Mucosa of descending colon (tissue), 3 donors: ENCODE results near the gene ST8SIA6. TPM values are rescaled to one million over a fixed set of nuclear protein-coding genes. Genes with fewer than 3 reads are reported as not detected.

Experiments
- ATAC-seq: fragments of 200-7000 bp; cut with Tn5 transposase; one replicate; pipeline ENCODE4 v1.9.1; 2020; ENCODE audit warnings: mild to moderate bottlenecking, moderate library complexity
- DNase-seq, 3 donors: peaks; one replicate each; pipeline ENCODE4 v3.0.0-alpha.2; 2020
- H3K36me3 ChIP-seq: fragments of 200-600 bp; one replicate; pipeline ENCODE4 v1.8.0; 2021; ENCODE audit warnings: low read depth, mild to moderate bottlenecking
- H3K4me1 ChIP-seq: fragments of 200-600 bp; one replicate; pipeline ENCODE4 v1.8.0; 2021; ENCODE audit warnings: low read depth, mild to moderate bottlenecking
- H3K4me3 ChIP-seq: fragments of 200-600 bp; one replicate; pipeline ENCODE4 v1.8.0; 2021; ENCODE audit warnings: mild to moderate bottlenecking
- H3K9me3 ChIP-seq: fragments of 200-600 bp; one replicate; pipeline ENCODE4 v1.8.0; 2021; ENCODE audit warnings: mild to moderate bottlenecking
- intact Hi-C, 2 donors: fragments of 100-400 bp; cut with DNase I in 1 of 2; cut with micrococcal nuclease in 1 of 2; formaldehyde crosslinking; loops; one replicate each; pipeline versions ENCODE4 v1.11.0 to v1.11.1; 2022; cut with DNase I, micrococcal nuclease
- total RNA-seq, 3 donors: library from RNA; stranded (reverse); fragmentation: NEBNext Ultra II Directional in 2 of 3; extraction: Animal tissue kit (Norgen Biotek cat#: 25700) in 2 of 3; gene quantifications; one replicate each; pipeline versions ENCODE4 v1.2.1 to v1.2.4, GENCODE V29; 2021 to 2023
- TF ChIP-seq, protein P1 (sequence below): fragments of 200-600 bp; IDR thresholded peaks from one replicate; pipeline ENCODE4 v1.8.0; 2022; ENCODE audit warnings: antibody characterized with exemption, mild to moderate bottlenecking
- donor health status: DM: no; HTN: no; CAD: no; lungs with moderate emphysema.
- donor health status: DM: no; HTN: no; CAD: no.
- donor health status: DM: no; HTN: yes; CAD: no.

The ST8SIA6 gene
- total RNA-seq, 3 donors from 2014 or later, result 1.6 to 4.2 (median 2.2) TPM

DNA sequence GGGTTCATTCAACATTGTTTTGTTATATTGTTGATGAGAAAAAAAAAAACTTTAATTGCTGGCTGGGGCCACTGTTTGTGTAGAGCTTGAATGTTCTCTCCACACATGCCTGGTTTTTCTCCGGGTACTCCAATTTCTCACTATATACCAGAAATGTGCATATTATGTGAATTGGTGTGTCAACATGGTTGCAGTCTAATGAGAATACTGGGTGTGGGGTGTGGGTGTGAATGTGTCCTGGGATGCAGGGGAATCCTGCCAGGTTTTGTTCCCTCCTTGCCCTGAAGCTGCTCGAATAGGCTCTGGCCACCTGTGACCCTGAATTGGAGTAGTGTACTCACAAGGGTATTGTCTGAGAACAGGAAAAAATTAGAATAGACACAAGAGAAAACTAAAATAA, 145.0 kb downstream of the ST8SIA6 start:
- no peaks in the 10 kb centered on the region for H3K36me3 ChIP-seq
- no peaks in the 10 kb centered on the region for H3K9me3 ChIP-seq
- no peak overlapping the region for H3K4me3 ChIP-seq
- ATAC-seq (no peak), DNase-seq (no peak)
- no peaks in the 10 kb centered on the region for H3K4me1 ChIP-seq
- intact Hi-C loops, result no loop called here
- TF ChIP-seq, protein P1, sequence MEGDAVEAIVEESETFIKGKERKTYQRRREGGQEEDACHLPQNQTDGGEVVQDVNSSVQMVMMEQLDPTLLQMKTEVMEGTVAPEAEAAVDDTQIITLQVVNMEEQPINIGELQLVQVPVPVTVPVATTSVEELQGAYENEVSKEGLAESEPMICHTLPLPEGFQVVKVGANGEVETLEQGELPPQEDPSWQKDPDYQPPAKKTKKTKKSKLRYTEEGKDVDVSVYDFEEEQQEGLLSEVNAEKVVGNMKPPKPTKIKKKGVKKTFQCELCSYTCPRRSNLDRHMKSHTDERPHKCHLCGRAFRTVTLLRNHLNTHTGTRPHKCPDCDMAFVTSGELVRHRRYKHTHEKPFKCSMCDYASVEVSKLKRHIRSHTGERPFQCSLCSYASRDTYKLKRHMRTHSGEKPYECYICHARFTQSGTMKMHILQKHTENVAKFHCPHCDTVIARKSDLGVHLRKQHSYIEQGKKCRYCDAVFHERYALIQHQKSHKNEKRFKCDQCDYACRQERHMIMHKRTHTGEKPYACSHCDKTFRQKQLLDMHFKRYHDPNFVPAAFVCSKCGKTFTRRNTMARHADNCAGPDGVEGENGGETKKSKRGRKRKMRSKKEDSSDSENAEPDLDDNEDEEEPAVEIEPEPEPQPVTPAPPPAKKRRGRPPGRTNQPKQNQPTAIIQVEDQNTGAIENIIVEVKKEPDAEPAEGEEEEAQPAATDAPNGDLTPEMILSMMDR, result no peak

DNA sequence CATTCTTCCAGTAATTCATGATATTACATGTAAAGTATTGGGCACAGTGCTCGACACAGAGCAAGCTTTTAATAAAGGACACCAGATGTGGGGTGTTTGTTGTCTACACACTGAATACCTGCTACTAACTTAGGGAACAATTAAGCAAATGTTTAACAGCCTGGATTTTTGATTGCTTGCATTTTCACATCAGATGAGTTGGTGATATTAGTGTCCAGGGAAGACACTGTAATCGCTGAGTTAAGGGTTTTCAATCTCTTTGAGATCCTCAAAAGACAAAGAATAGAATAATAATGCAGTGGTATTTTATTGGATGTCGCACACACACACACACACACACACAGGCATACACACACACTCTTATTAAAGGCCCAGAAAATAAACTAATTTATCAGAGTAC, 147.3 kb downstream of the ST8SIA6 start:
- Histone ChIP-seq H3K9me3 (no peaks in the 10 kb centered on the region), H3K4me1 (no peaks in the 10 kb centered on the region), H3K36me3 (no peaks in the 10 kb centered on the region), H3K4me3 (no peak overlapping the region)
- TF ChIP-seq, protein P1, result no peak
- DNase-seq (no peak), ATAC-seq (no peak)
- intact Hi-C loops, result no loop called here

DNA sequence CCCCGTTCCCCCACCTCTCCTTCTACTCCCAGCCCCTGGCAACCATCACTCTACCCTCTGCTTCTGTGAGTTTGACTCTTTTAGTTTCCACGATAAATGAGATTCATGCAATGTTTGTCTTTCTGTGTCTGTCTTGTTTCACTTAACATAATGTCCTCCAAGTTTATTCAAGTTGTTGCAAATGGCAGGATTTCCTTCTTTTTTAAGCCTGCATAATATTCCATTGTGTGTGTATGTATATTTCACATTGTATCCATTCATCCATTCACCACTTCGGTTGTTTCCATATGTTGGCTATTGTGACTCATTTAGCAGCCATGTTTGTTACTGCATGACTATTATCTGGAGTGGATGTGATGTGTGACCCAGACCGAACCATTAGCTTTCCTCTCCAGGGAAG, 162.0 kb downstream of the ST8SIA6 start:
- intact Hi-C loops, result no loop called here
- DNase-seq, result no peak

DNA sequence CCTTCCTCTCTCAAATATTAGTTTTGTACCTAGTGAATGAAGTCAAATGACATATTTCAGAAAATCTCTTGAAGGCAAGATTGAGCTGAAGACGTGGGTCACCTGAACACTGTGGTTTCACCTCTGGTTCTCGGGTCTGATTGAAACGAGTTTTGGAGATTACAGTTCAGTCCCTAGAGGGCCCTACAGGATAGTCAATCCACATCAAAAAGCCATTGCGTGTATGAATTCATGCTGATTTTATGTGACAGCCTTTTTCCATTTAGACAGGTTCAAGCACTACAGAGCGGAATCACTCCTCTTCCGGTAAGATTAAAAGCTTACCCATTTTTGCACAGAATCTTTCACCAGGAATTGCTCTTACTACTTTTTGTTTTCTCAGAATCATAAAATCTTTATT, 164.2 kb downstream of the ST8SIA6 start:
- no peaks in the 10 kb centered on the region for H3K36me3 ChIP-seq
- TF ChIP-seq, protein P1, result no peak
- peak; percentile 56 for ATAC-seq
- no peak overlapping the region for H3K4me3 ChIP-seq
- H3K9me3 ChIP-seq, result no peaks in the 10 kb centered on the region
- DNase-seq, result peak in 1 of 3 donors; percentile 19
- intact Hi-C loops, result no loop called here
- no peaks in the 10 kb centered on the region for H3K4me1 ChIP-seq

More for the DNA sequence above, 162.0 kb downstream of the ST8SIA6 start:
- Histone ChIP-seq H3K4me3 (no peak overlapping the region), H3K4me1 (no peaks in the 10 kb centered on the region), H3K9me3 (no peaks in the 10 kb centered on the region), H3K36me3 (no peaks in the 10 kb centered on the region)
- TF ChIP-seq, protein P1, result no peak
- no peak for ATAC-seq

DNA sequence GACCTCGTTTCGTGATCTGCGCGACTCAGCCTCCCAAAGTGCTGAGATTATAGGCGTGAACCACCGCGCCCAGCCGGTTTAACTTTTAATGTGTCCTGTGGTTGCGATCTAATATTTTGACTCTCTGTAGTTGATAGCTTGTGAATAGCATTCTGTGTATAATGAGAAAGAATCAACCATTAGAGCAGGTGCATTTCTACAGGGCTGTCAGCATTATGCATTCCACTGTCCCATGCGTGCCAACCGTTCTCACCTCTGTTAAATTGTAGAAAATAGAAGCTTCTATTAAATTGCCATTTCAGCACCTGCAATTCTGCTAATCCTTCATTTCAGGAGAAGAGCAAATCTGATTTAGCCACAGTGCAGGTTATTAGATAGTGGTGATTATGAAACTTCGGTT, 164.6 kb downstream of the ST8SIA6 start:
- TF ChIP-seq, protein P1, result no peak
- intact Hi-C loops, result no loop called here
- ATAC-seq, result no peak
- Histone ChIP-seq H3K4me3 (no peak overlapping the region), H3K4me1 (no peaks in the 10 kb centered on the region), H3K36me3 (no peaks in the 10 kb centered on the region), H3K9me3 (no peaks in the 10 kb centered on the region)
- no peak for DNase-seq
